ENCODE measurements around the gene ANLN.
A peak's percentile ranks its signal among the peaks of the same experiment; 100 is the strongest.

ANLN gene

DNA sequence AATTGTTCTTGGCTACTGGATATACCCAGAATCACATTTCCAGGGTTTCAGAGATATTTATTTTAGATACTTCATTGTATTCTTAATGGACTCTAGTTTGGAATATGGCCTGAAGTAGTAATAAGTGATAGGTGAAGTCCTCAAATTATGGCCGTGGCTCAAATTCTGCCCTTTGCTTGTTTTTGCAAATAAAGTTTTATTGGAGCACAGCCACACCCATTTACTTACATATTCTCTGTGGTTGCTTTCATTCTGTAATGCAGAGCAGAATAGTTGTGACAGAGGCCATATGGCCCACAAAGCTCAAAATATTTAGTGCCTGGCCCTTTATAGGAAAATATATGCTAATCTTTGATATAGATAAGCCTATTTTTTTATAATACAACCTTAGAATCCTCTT lies 19.5 kb downstream of the ANLN start:
- no peak overlapping the region for H2BK5ac ChIP-seq (ENCODE audit: low read depth, low read length, poor library complexity)
- H3K4me1 ChIP-seq (ENCODE audit: control insufficient read depth in 1 of 2, insufficient read depth in 2 of 2, low read length in 2 of 2) = no peaks in the 10 kb centered on the region
- no peak overlapping the region for H2BK12ac ChIP-seq (ENCODE audit: low read length)
- H3K23ac ChIP-seq (ENCODE audit: low read length) = no peak overlapping the region
- no peak overlapping the region for H3K4me3 ChIP-seq (ENCODE audit: low read depth, low read length)
- no peaks in the 10 kb centered on the region for H3K9me3 ChIP-seq (ENCODE audit: insufficient read depth, low read depth, low read length)
- WGBS (ENCODE audit: extremely low coverage, insufficient coverage, insufficient read length) = no CpG with 5 or more reads among the region's 1 CpG
- DNase-seq = no peak
- no peaks in the 10 kb centered on the region for H3K27me3 ChIP-seq (ENCODE audit: insufficient read depth, low read length)
- H4K12ac ChIP-seq (ENCODE audit: low read depth, low read length) = no peak overlapping the region
- peaks cover 7 to 21% of the 10 kb centered on the region in 2 experiments for H3K36me3 ChIP-seq (ENCODE audit: control insufficient read depth in 1 of 2, insufficient read depth in 2 of 2, low read length in 2 of 2)
- H4K91ac ChIP-seq (ENCODE audit: low read depth, low read length) = no peak overlapping the region
- H2AK5ac ChIP-seq (ENCODE audit: low read length) = no peak overlapping the region
- no peak overlapping the region for H3K9ac ChIP-seq (ENCODE audit: low read length)
- H2AFZ ChIP-seq (ENCODE audit: insufficient read depth, low read length, poor library complexity) = no peak overlapping the region
- no peaks in the 10 kb centered on the region for H3K79me2 ChIP-seq (ENCODE audit: control insufficient read depth, insufficient read depth, low read length, poor library complexity)
- H3K27ac ChIP-seq (ENCODE audit: low read depth, low read length) = no peak overlapping the region
- no peak overlapping the region for H3K4me2 ChIP-seq (ENCODE audit: low read length)
- H3K18ac ChIP-seq (ENCODE audit: low read length) = no peak overlapping the region
- H4K8ac ChIP-seq (ENCODE audit: low read depth, low read length) = no peak overlapping the region
- H3K4ac ChIP-seq (ENCODE audit: low read depth, low read length) = no peak overlapping the region
- H3K79me1 ChIP-seq (ENCODE audit: low read length) = no peaks in the 10 kb centered on the region
- no peak overlapping the region for H2BK120ac ChIP-seq (ENCODE audit: insufficient read depth, low read length, poor library complexity)
- no peak overlapping the region for H3K14ac ChIP-seq (ENCODE audit: low read length)

DNA sequence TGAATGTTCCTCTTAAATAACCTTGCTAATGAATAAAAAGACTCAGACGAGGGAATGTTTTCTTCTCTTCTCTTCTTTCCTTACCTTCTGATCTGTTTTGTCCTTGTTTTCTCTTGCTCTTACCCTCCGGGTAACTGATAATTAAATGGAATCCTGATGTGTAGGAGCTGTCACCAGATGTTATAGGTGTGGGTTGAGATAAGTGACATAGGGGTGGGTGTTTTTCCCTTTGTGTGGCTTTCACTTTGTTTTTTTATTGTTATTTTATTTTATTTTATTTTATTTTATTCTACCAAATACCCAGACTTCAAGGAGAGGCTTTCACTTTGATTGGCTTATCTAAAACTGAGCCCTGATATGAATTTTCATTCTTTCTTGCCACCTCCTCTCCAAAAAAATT lies 25.5 kb downstream of the ANLN start:
- no peak overlapping the region for H3K18ac ChIP-seq (ENCODE audit: low read length)
- no peak overlapping the region for H2AK5ac ChIP-seq (ENCODE audit: low read length)
- no peak overlapping the region for H3K27ac ChIP-seq (ENCODE audit: low read depth, low read length)
- H3K9me3 ChIP-seq (ENCODE audit: insufficient read depth, low read depth, low read length) = no peaks in the 10 kb centered on the region
- no peak overlapping the region for H3K14ac ChIP-seq (ENCODE audit: low read length)
- no peak overlapping the region for H2BK120ac ChIP-seq (ENCODE audit: insufficient read depth, low read length, poor library complexity)
- peaks cover 6 to 32% of the 10 kb centered on the region in 2 experiments for H3K36me3 ChIP-seq (ENCODE audit: control insufficient read depth in 1 of 2, insufficient read depth in 2 of 2, low read length in 2 of 2)
- no peak overlapping the region for H3K23ac ChIP-seq (ENCODE audit: low read length)
- no peak overlapping the region for H3K4me3 ChIP-seq (ENCODE audit: low read depth, low read length)
- H3K27me3 ChIP-seq (ENCODE audit: insufficient read depth, low read length) = no peaks in the 10 kb centered on the region
- H4K12ac ChIP-seq (ENCODE audit: low read depth, low read length) = no peak overlapping the region
- H2BK12ac ChIP-seq (ENCODE audit: low read length) = no peak overlapping the region
- DNase-seq = peak in 1 of 2 donors; percentile 50
- no peaks in the 10 kb centered on the region for H3K79me1 ChIP-seq (ENCODE audit: low read length)
- WGBS (ENCODE audit: extremely low coverage, insufficient coverage, insufficient read length) = no CpG with 5 or more reads among the region's 2 CpGs
- no peak overlapping the region for H2AFZ ChIP-seq (ENCODE audit: insufficient read depth, low read length, poor library complexity)
- H3K79me2 ChIP-seq (ENCODE audit: control insufficient read depth, insufficient read depth, low read length, poor library complexity) = no peaks in the 10 kb centered on the region
- no peak overlapping the region for H2BK5ac ChIP-seq (ENCODE audit: low read depth, low read length, poor library complexity)
- H3K9ac ChIP-seq (ENCODE audit: low read length) = no peak overlapping the region
- H3K4ac ChIP-seq (ENCODE audit: low read depth, low read length) = no peak overlapping the region
- H4K8ac ChIP-seq (ENCODE audit: low read depth, low read length) = no peak overlapping the region
- H3K4me2 ChIP-seq (ENCODE audit: low read length) = no peak overlapping the region
- no peaks in the 10 kb centered on the region for H3K4me1 ChIP-seq (ENCODE audit: control insufficient read depth in 1 of 2, insufficient read depth in 2 of 2, low read length in 2 of 2)
- H4K91ac ChIP-seq (ENCODE audit: low read depth, low read length) = no peak overlapping the region

DNA sequence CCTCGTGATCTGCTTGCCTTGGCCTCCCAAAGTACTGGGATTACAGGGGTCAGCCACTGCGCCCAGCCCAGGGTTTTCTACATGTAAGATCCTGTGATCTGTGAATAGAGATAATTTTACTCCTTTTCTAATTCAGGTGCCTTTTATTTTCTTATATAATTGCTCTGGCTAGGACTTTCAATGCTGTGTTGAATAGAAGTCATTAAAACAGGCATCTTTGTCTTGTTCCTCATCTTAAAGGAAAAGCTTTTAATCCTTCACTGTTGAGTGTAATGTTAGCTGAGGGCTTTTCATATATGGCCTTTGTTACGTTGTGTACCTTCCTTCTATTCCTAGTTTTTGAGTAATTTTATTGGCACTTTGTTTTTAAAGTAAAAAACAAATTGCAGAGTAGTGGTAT lies 26.6 kb downstream of the ANLN start:
- Histone ChIP-seq H3K4me2 (ENCODE audit: low read length) (no peak overlapping the region), H3K27ac (ENCODE audit: low read depth, low read length) (no peak overlapping the region), H2AFZ (ENCODE audit: insufficient read depth, low read length, poor library complexity) (no peak overlapping the region), H2BK5ac (ENCODE audit: low read depth, low read length, poor library complexity) (no peak overlapping the region), H3K9me3 (ENCODE audit: insufficient read depth, low read depth, low read length) (no peaks in the 10 kb centered on the region), H4K8ac (ENCODE audit: low read depth, low read length) (no peak overlapping the region), H3K23ac (ENCODE audit: low read length) (no peak overlapping the region), H4K12ac (ENCODE audit: low read depth, low read length) (no peak overlapping the region), H2BK12ac (ENCODE audit: low read length) (no peak overlapping the region), H3K79me1 (ENCODE audit: low read length) (no peaks in the 10 kb centered on the region), H3K4me1 (ENCODE audit: control insufficient read depth in 1 of 2, insufficient read depth in 2 of 2, low read length in 2 of 2) (no peaks in the 10 kb centered on the region), H3K79me2 (ENCODE audit: control insufficient read depth, insufficient read depth, low read length, poor library complexity) (no peaks in the 10 kb centered on the region), H3K4ac (ENCODE audit: low read depth, low read length) (no peak overlapping the region), H3K4me3 (ENCODE audit: low read depth, low read length) (no peak overlapping the region), H2BK120ac (ENCODE audit: insufficient read depth, low read length, poor library complexity) (no peak overlapping the region), H4K91ac (ENCODE audit: low read depth, low read length) (no peak overlapping the region), H3K27me3 (ENCODE audit: insufficient read depth, low read length) (no peaks in the 10 kb centered on the region), H3K9ac (ENCODE audit: low read length) (no peak overlapping the region), H2AK5ac (ENCODE audit: low read length) (no peak overlapping the region), H3K14ac (ENCODE audit: low read length) (no peak overlapping the region), H3K36me3 (ENCODE audit: control insufficient read depth in 1 of 2, insufficient read depth in 2 of 2, low read length in 2 of 2) (peaks cover 6 to 28% of the 10 kb centered on the region in 2 experiments), H3K18ac (ENCODE audit: low read length) (no peak overlapping the region)
- no peak for DNase-seq
- WGBS (ENCODE audit: extremely low coverage, insufficient coverage, insufficient read length) = no CpG with 5 or more reads among the region's 3 CpGs

- H2AK5ac ChIP-seq (ENCODE audit: low read length) = no peak overlapping the region
- H3K4ac ChIP-seq (ENCODE audit: low read depth, low read length) = no peak overlapping the region
- H3K27me3 ChIP-seq (ENCODE audit: insufficient read depth, low read length) = no peaks in the 10 kb centered on the region
- no peaks in the 10 kb centered on the region for H3K79me1 ChIP-seq (ENCODE audit: low read length)
- H2BK12ac ChIP-seq (ENCODE audit: low read length) = no peak overlapping the region
- no peaks in the 10 kb centered on the region for H3K9me3 ChIP-seq (ENCODE audit: insufficient read depth, low read depth, low read length)
- H2AFZ ChIP-seq (ENCODE audit: insufficient read depth, low read length, poor library complexity) = no peak overlapping the region
- no peak overlapping the region for H4K8ac ChIP-seq (ENCODE audit: low read depth, low read length)
- DNase-seq = no peak
- no peak overlapping the region for H3K4me2 ChIP-seq (ENCODE audit: low read length)
- no peak overlapping the region for H3K14ac ChIP-seq (ENCODE audit: low read length)
- no peak overlapping the region for H3K4me3 ChIP-seq (ENCODE audit: low read depth, low read length)
- H2BK5ac ChIP-seq (ENCODE audit: low read depth, low read length, poor library complexity) = no peak overlapping the region
- H4K12ac ChIP-seq (ENCODE audit: low read depth, low read length) = no peak overlapping the region
- no peaks in the 10 kb centered on the region for H3K79me2 ChIP-seq (ENCODE audit: control insufficient read depth, insufficient read depth, low read length, poor library complexity)
- no peak overlapping the region for H3K18ac ChIP-seq (ENCODE audit: low read length)
- H4K91ac ChIP-seq (ENCODE audit: low read depth, low read length) = no peak overlapping the region
- no CpG with 5 or more reads among the region's 3 CpGs for WGBS (ENCODE audit: extremely low coverage, insufficient coverage, insufficient read length)
- no peaks in the 10 kb centered on the region for H3K4me1 ChIP-seq (ENCODE audit: control insufficient read depth in 1 of 2, insufficient read depth in 2 of 2, low read length in 2 of 2)
- H2BK120ac ChIP-seq (ENCODE audit: insufficient read depth, low read length, poor library complexity) = no peak overlapping the region
- H3K23ac ChIP-seq (ENCODE audit: low read length) = no peak overlapping the region
- no peak overlapping the region for H3K27ac ChIP-seq (ENCODE audit: low read depth, low read length)
- H3K36me3 ChIP-seq (ENCODE audit: control insufficient read depth in 1 of 2, insufficient read depth in 2 of 2, low read length in 2 of 2) = peaks cover 6 to 23% of the 10 kb centered on the region in 2 experiments
- no peak overlapping the region for H3K9ac ChIP-seq (ENCODE audit: low read length)
These were observed 30.6 kb downstream of the ANLN start for GRCh38 chr7:36420307-36420706.

Data from trophoblast cell (in vitro differentiated cells and primary cell).